Astrocyte of the cerebellum (primary cell): Measurements from ENCODE around the gene ADAM17.
"Not testable (repeated sequence)": the region's sequence is repeated elsewhere in the genome, so short reads cannot be mapped to it uniquely, and the experiment has no call there.

Experiments
- DNase-seq: peaks from one replicate; pipeline ENCODE4 v3.0.0-alpha.2; 2011; ENCODE audit warnings: low read depth
- H3K4me3 ChIP-seq: 2 replicates; pipeline ENCODE4 v1.5.1; 2011; ENCODE audit warnings: mild to moderate bottlenecking, low read depth, low read length, moderate library complexity
- CTCF ChIP-seq: IDR thresholded peaks from 2 replicates; pipeline ENCODE4 v1.5.1; 2012; ENCODE audit warnings: low read length, low read depth, moderate library complexity, mild to moderate bottlenecking; ENCODE audit errors: missing control alignments
- in situ Hi-C: cut with HindIII; loops from 2 replicates; pipeline ENCODE4 v1.10.0; 2017; ENCODE audit warnings: low sequenced_read_pairs

Gene ADAM17

GRCh38 chr2:9594366-9595054 is 38.9 kb upstream of the ADAM17 start:
- DNase-seq: peak; percentile 75
- H3K4me3 ChIP-seq: no peak overlapping the region
- in situ Hi-C loops: no loop called here
- no peak for TF ChIP-seq CTCF

DNA sequence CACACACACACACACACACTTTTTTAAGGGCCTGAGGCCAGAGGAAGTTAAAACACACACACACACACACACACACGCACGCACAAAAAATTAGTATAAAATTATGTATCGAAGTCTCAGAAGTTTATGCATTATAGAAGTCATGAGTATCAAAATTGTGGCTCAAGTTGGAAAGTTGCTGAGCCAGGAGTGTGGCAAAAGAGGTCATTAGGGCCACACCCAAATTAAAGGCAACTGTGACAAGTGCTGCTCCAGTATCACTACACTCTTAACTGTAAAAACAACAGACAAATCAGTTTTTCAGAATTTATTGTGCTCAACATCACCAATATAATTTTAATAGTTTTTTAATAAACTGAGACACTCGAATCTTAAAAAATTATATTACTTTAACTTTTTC is 38.3 kb upstream of the ADAM17 start:
- no peak for DNase-seq
- no peak for TF ChIP-seq CTCF
- in situ Hi-C loops: no loop called here
- no peak overlapping the region for H3K4me3 ChIP-seq

DNA sequence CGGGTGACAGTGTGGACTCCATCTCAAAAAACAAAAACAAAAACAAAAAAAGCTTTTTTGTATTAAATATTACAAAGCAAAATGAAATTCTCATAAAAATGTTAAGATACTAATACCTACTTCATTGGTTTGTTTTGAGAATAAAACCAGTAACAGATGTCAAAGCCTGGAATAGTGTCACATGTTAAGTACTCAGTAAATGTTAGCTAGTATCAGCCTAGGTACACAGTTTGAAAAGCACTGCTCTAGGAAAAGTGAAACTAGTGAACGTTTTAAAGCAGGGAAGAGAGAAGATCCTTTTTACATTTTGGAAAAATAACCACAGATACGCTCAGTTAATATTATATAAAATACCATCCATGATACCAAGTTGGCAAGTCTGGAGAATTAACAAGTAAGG is 37.1 kb upstream of the ADAM17 start:
- TF ChIP-seq CTCF: no peak

DNA sequence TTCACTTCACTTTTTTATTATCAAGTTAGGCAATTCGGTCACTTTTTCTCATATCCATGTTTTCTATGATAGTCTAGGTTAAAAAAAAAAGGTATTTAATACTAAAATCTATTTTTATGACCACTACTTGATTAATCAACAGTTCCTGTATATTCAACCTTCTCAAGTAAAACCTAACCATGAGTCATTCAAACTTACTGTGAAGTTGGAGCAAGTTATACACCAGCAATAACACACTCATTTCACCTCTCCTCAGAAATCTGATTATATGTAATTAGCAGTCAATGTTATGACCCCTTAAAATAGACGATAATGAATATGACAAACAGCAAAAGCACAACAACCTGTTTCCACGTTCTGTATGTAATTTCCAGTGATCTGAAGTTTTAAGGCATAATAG is 35.0 kb upstream of the ADAM17 start:
- DNase-seq: no peak
- TF ChIP-seq CTCF: no peak
- no peak overlapping the region for H3K4me3 ChIP-seq
- in situ Hi-C loops: no loop called here

More for the DNA sequence above, 37.1 kb upstream of the ADAM17 start:
- no peak overlapping the region for H3K4me3 ChIP-seq
- no peak for DNase-seq
- in situ Hi-C loops: no loop called here

GRCh38 chr2:9586465-9586864 is 30.8 kb upstream of the ADAM17 start:
- no peak overlapping the region for H3K4me3 ChIP-seq
- in situ Hi-C loops: loop anchor here (5.0 kb wide), 1 partner anchor 94 kb away; no protein-coding TSS in a partner anchor
- no peak for TF ChIP-seq CTCF

DNA sequence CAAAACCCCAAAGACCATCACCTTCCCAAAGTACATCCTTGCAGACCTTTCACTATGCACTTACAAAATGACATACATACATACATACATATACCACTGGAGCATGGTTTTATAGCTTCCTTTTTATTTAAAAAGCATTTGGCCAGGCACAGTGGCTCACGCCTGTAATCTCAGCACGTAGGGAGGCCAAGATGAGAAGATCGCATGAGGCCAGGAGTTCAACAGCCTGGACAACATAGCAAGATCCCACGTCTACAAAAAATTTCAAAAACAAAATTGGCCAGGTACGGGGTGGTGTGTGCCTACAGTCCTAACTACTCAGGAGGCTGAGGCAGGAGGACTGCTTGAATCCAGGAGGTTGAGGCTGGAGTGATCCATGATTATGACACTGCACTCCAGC is 29.9 kb upstream of the ADAM17 start:
- DNase-seq: no peak
- no peak for TF ChIP-seq CTCF
- H3K4me3 ChIP-seq: no peak overlapping the region
- in situ Hi-C loops: loop anchor here (5.0 kb wide), 1 partner anchor 93 kb away; no protein-coding TSS in a partner anchor

More at GRCh38 chr2:9586465-9586864, 30.8 kb upstream of the ADAM17 start:
- no peak for DNase-seq

GRCh38 chr2:9584902-9585301 is 29.3 kb upstream of the ADAM17 start:
- in situ Hi-C loops: loop anchor here (5.0 kb wide), 1 partner anchor 93 kb away; no protein-coding TSS in a partner anchor
- DNase-seq, H3K4me3 ChIP-seq: not testable (repeated sequence)
